ENCODE data around the gene BLOC1S2.

The BLOC1S2 gene

DNA sequence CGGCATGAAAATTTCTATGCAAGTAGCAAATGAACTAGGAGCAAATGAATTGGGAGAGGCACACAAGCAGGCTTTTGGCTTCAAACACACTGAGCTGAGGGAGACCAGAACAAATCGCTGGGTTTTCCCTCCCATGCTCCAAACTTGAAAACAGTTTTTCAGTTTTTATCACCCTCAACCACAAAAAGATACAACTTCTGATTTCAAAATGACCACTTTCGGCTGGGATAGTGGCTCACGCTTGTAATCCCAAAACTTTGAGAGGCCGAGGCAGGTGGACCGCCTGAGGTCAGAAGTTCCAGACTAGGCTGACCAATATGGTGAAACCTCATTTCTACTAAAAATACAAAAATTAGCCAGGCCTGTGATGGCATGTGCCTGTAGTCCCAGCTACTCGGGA is 48.1 kb downstream of the BLOC1S2 start:
- no peak for TF ChIP-seq CTCF (IDR thresholded peaks at IDR 0.05; ENCODE audit: control insufficient read depth, extremely low read depth, insufficient read depth)
- H3K4me3 ChIP-seq (ENCODE audit: low read depth, low read length), result no peak overlapping the region
- DNase-seq (ENCODE audit: low read depth), result no peak

DNA sequence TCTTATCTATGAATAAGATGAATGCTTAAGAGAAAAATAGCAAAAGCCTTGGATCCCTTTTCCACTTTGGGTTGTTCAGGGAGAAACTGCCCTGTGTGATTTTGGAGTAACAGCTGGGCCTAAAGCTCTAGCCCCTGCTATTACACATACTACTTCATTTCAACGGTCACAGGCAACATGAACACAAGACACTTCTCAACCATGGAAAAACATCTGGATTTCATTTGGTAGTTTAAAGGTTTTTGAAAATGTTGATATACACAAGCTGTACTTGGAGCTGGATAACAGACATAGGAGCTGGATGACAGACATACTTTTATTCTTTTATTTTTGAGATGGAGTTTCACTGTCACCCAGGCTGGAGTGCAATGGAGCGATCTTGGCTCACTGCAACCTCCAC is 54.4 kb downstream of the BLOC1S2 start:
- H3K4me3 ChIP-seq (ENCODE audit: low read depth, low read length), result no peak overlapping the region
- TF ChIP-seq CTCF (IDR thresholded peaks at IDR 0.05; ENCODE audit: control insufficient read depth, extremely low read depth, insufficient read depth), result no peak
- DNase-seq (ENCODE audit: low read depth), result no peak

- H3K4me3 ChIP-seq (ENCODE audit: low read depth, low read length), result peak overlapping the region; percentile 60
- no peak for DNase-seq (ENCODE audit: low read depth)
- no peak for TF ChIP-seq CTCF (IDR thresholded peaks at IDR 0.05; ENCODE audit: control insufficient read depth, extremely low read depth, insufficient read depth)
Measured at GRCh38 chr10:100229819-100230422, 56.6 kb downstream of the BLOC1S2 start.

- H3K4me3 ChIP-seq (ENCODE audit: low read depth, low read length), result no peak overlapping the region
- no peak for TF ChIP-seq CTCF (IDR thresholded peaks at IDR 0.05; ENCODE audit: control insufficient read depth, extremely low read depth, insufficient read depth)
- no peak for DNase-seq (ENCODE audit: low read depth)
Measured at GRCh38 chr10:100223879-100224278, 62.6 kb downstream of the BLOC1S2 start.
